GM21825 (cell line): ENCODE measurements around the gene RHNO1.

Source experiments
- ATAC-seq: cut with Tn5 transposase; IDR thresholded peaks from one replicate; pipeline ENCODE4 v1.9.1; 2021; ENCODE audit warnings: mild to moderate bottlenecking, moderate library complexity; ENCODE audit not compliant: unreplicated experiment

RHNO1 gene, protein sequence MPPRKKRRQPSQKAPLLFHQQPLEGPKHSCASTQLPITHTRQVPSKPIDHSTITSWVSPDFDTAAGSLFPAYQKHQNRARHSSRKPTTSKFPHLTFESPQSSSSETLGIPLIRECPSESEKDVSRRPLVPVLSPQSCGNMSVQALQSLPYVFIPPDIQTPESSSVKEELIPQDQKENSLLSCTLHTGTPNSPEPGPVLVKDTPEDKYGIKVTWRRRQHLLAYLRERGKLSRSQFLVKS

DNA sequence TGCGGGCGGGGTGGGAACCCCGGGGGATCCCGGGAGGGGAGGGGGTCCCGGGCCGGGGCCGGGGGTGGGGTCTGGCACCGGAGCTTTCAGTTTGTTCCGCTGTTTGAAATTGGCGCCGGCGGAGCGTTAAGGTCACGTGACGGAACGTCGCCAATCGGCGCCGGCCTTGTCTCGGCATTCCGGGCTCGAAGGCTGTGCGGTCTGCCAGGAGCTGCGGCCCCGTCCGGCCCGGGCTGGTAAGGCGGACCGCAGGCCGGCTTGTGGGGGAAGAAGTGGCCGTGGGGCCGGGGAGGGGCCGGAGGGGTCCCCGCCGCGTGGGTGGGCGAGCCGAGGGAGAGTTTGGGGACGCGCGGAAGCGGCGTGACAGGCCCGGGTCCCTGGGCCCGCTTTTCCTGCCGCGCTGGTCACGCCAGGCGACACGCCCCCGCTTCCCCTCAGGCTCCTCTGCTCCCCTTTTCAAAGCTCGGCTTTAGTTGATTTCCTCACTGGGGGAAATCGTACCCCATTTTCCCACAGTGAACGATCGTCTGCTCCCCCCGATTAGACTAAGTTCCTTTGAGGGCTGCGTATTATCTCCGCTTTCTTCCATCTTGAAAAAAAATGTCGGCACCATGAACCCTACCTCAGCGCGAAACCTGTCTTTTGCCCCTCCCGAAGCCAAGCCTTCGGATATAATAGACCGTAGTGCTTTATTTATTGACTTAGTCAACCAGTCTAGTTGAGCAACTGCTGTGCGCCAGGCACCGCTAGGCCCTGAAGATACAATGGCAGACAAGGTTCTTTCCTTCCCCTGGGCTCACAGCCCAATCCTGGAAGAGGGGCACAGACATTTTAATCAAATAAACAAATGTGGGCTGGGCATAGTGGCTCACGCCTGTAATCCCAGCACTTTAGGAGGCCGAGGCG is at the start of gene RHNO1, which contains the start of gene FOXM1:
Gene RHNO1 (plus strand): TSS at position 177 of the 906 bp plus-strand sequence. CDS start 8,144 bp downstream, outside the sequence.
Gene FOXM1 (minus strand): TSS at position 128 of the 906 bp plus-strand sequence. CDS start 2,696 bp downstream, outside the sequence.
- ATAC-seq, result peak; percentile 72

DNA sequence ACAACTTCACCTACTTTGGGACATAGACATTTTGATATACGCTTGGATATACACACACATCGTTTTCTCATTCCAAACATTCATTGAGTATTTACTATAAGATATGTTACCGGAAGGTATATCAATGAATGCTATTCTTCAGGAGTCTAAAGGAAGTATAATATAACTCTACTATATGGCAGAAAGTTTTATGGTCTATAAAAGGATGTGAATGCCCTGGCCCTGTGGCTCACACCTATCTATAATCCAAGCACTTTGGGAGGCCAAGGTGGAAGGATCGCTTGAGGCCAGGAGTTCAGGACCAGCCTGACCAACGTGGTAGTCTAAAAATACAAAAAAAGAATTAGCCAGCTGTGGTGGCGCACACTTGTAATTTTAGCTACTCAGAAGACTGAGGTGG is 47.7 kb upstream of the RHNO1 start:
- no peak for ATAC-seq

DNA sequence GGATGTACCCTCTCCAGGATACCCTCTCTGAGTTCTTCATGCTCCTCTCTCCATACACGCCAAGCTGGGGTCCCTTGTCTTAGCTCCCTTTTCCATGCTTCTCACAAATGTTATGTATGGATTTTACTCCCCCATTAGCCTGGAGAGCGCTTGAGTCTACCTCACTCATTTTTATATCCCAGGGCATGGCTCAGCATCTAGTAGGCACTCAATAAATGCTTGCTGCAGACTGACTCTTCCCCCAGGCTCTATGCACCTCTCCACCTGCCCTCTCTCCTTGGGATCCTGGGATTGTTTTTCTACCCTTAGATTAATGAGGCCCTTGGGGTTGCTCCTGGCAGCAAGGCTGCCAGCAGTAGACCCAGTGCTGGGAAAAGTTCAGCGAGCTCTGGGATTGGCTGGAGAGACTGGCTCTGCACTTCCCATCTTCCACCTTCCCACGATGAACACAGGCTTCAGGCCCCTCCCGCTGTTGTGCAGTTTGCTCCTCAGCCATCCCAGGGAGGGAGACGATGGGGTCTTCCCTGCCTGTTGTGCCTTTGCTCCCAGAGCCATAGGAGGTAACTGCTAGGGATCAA is 44.4 kb upstream of the RHNO1 start:
- ATAC-seq, result no peak

DNA sequence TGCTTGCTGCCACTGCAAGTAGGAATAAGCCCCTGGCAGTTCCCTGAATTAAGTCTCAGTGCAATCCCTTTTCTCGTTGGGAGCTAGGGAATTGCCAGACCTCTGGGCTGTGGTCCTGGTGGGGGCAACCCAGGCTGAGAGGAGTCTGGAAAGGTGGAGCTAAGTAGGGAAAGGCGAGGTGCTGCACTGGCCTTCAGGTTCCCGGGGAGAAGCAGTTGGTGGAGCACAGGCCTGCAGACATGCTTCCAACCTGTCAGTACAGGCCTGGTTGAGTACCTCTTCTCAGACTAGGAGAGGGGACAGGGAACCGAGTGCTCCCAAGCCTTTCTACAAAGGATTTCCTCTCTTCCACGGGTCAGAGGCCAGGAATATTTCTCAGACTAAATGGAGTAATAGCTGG is 43.7 kb upstream of the RHNO1 start:
- ATAC-seq, result no peak

DNA sequence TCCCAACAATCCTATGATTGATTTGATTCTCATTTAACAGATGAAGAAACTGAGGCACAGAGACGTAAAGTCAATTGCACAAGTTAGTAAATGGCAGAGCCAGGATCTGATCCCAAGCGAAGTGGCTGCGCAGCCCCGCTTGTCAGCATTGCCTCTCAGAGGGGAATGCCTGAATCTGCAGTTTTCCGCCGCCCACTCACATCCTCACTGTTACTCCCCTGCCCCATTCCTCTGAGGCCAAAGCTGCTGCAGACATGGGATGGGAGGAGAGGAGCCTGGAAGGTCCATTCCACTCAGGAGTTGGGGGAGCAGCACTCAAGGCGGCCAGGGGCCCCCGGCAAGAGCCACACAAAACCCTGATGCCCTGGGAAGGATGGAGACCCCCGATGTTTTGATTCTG is 43.2 kb upstream of the RHNO1 start:
- ATAC-seq, result no peak

DNA sequence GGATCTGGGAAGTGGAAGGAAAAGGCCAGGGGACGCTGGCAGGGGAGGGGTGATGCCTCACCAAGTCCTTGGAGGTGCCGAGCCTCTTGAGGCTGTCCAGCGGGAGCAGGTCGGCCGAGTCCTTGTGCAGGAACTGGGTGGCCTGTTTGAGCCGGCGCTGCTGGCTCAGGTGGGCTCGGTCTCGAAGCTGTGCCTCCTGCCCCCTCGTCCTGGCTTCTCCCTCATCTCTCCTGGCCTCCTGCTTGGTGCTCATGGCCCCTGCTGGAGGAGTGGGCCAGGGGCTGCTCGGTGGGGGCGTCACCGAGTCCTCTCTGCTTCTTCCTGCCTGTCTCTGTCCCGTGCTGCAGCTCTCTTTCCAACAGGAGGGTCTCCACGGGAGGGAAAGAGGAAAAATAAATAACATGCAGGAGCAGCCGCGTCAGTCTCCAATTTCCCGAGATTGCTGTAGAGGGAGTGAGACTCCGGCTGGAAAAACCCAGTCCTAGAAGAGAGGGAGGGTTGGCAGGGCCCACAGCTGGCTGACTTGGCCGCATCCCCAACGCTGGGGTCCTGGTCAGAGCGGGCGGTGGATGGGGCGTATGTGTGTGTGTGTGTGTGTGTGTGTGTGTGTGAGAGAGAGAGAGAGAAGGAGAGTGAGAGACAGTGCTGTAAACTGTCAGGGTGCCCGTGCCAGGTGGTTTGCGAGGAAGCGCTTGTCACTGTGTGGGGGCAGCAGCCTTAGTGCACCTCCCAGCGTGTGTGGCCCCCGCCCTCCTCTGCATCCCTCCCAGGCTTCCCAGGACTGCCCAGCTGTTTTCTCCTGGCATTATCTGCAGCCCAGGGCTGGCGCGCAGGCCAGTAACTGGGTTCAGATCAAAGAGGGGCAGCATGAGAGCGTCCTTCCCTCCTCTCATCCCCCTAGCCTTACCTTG is 42.2 kb upstream of the RHNO1 start, which contains the start of gene NRIP2:
Gene NRIP2 (minus strand): TSS at position 455 of the 911 bp plus-strand sequence. CDS start 52 bp downstream, at position 403.
- ATAC-seq, result no peak

DNA sequence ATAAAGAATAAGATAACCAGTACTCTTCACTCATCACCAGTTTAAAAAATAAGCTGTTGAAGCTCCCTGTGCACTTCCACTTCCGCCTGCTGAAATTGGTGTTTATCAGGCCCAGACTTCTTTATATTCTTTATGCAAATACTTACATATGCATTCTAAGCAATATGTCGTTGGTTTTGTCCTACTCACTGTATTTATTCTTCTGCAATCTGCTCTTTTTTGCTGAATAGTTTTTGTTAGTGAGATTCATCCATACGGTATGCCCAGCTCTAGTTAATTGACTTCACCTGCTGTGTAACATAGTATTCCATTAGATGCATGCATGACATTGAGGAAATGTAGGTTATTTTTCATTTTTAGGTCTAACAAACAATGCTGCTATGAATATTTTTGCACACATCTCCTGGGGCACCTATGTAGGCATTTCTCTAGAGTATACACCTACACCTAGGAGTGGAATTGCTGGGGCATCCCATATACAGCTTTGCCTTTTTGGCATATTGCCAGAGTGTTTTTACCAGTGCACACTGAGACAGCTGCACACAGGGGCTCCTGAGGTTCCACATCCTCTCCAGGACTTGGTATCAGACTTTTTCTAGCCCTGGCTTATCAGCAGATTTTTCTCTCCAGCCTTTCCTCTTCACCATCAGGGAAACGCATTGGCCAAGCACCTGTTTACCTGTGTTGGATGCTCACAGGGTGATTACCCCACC is 41.2 kb upstream of the RHNO1 start:
- no peak for ATAC-seq

DNA sequence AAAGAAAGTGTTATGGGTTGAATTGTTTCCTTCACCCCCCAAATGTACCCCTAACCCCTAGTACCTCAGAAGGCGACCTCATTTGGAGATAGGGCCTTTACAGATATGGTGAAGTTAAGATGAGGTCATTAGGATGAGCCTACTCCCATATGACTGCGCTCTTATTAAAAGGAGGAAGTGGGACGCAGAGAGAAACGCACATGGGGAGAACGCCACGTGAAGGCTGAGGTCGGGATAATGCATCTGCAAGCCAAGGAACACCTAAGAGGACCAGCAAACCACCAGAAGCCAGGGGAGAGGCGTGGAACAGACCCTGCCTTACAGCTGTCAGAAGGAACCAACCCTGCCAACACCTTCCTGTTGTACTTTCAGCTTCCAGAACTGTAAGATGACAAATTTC is 40.4 kb upstream of the RHNO1 start:
- ATAC-seq, result no peak

DNA sequence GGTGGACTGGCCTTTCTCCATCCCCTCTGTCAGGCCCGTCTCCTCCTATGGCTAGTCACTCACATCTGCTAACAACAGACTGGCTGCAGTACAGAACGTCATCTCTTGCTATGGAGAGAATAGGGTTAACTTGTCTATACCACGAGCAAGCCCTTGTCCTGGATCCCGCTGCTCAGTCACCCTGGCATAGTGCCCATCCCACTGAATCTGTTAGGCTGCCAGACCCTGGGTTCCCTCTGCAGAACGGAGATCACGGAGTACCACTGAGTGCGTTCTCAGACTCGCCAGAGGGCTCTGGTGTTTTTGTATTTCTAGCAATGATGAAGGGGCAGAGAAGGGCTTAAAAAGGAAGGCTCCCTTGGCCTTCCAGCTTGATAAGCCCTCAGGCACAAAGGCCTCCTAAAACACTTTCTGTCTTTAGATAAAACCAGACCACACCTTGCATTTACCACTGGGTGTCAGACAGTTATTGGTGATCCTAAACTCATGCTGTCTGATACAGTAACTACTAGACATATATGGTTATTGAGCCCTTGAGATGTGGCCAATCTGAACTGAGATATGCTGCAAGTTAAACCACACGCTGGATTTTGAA is 35.9 kb upstream of the RHNO1 start:
- ATAC-seq, result no peak

DNA sequence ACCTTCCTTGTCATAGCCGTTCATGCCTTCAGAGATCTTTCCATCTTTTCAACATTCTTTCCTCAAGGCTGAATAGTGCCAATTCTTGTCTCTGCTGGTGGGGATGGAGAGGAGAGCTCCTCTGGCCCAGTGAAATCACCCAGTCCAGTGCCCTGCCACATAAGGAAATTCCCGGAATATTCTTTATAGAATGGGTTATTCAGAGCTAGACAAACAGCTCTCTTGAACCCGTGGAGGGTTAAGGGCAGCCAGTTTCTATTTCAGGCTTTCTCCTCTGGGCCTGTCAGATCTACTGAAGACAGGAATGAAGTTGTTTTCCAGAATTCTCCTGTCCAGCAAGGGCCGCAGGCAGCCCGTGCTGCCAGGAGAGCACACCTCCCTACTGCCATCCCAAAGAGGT is 34.1 kb upstream of the RHNO1 start:
- ATAC-seq, result no peak

DNA sequence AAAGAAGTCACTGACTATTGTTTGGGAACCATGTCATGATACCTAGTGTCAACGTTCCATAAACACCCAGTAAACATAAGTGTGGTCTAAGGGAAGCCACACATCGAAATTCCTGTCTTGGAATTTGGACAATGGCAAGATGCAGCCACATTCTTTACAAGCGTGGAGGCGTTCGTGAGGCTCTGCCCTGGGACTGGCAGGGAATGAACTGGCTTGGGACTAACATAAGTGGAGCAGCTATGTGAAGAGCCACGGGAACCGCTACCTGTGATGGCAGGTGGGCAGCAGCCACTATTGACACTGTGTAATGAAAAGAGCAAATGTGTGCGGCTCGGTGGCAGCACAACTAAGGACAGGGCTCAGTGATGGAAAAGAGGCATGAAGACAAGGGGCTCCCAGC is 32.2 kb upstream of the RHNO1 start:
- no peak for ATAC-seq

DNA sequence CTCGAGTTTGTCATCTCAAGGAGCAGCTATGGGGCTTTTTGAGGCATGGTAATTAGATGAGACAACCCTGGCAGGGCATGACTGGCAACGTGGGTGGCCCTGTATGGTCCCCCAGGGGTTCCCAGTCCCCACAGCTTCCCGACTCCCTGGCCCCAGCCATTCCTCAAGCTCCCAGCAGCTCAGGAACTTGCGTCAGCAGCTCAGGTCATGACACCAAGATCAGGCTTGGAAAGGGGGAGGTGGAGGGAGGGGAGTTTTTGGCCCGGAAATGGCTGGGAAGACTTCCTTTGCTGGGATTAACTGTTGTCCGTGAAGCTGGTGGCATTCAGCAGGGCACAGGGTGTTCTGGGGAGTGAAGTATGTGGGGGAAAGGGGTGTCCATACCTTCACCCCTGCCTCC is 31.7 kb upstream of the RHNO1 start:
- no peak for ATAC-seq

DNA sequence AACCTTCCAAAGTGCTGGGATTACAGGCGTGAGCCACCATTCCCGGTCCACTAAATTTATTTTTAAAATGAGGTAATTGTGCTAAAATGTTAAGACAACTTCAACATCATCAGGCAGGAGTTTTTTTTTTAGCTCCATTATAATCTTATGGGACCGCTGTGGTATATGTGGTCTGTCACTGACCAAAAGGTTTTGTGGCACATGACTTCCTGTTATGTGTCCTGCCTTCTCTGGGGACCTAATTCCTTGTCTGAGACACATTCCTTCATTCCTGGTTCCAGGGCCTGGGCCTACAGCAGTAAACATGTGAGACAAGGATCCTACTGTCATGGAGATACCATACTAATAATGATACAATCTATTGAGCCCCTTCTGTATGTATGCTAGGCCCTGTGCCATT is 25.1 kb upstream of the RHNO1 start:
- no peak for ATAC-seq

DNA sequence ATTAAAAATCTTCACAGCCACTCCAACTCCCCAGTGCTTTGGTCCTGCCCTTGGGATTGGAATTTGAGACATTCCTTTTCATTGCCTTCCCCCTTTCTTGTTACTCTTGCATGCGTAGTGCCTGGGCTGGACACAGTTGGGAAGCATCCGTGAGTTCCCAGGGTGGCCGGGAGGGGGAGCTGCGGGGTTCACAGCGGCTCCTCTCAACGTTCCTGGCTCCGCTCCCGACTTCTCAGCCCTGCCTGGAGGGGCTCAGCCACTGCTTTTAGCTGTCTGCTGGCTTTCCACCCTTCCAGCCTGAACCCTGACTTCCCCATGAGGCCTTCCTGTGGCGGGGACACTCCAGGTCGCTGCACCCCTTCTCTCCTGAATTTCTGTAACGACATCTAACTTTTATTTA is 23.4 kb upstream of the RHNO1 start:
- no peak for ATAC-seq

DNA sequence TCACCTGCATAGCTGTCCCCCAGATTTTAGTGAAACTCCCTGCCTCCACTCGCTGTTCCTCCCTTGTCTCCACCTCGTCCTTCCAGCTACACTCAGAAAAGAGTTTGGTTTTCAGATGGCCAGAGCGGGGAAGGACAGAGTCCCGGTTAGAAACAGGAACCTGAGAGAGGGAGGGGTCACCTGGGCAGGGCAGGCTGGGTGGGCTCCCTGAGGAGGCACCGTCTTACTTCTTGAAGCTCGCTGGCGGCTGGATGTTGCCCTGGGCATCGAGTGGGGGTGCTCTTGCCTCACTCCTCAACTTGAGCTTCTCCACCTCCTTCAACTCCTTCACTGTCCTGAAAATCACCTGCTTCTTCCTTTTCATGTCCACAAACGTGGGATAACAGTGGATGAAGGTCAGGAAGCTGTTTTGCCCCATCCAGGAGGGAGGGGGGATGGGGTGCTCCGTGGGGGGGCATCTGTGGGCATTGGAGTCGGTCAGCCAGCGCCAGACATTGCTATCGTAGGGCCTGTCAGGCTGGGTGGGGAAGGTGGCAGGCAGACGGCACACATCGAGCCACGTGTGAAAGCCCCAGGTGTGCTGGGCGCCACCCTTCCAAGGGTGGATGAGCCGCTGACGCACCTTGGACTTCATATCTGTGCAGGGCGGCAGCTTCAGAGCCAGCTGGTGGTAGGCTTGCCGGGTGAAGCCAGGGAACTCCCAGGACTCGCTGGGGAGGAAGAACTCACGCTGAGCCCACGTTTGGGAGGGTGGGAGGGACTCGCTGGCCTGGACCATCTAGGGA is 22.2 kb upstream of the RHNO1 start:
- ATAC-seq, result no peak

DNA sequence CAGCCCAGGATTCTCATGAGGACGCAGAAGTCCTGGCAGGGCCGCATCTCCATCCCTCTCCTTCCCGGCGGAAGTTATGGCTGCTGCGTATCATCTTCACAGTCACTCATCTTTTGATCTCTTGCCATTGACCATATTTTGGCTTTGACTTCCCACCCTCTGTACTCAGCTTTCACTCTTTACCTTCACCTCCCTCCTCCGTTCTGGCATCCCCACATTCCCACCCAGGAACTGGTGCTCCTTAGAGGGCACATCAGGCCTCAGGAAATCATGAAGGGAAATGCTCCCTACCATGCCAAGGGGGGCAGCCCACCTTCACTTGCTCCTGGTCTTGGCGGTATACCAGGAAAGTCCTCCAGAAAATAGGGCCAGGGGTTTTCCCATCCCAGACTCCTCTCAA is 21.5 kb upstream of the RHNO1 start:
- no peak for ATAC-seq

DNA sequence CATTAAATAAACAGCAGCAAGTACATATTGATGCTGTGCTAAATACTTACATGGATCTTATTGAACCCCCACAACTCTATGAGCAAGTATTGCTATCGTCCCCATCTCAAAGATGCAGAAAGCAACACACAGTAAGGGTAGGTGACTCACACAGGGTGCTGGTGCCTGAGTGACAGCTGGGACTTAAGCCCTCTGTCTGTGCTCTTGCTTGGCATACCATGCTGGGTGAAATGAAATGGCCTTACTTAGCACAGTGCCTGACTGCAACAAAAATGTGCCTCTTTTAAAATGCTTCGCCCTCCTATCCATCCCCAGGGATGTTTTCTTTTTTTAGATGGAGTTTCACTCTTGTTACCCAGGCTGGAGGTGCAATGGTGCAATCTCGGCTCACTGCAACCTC is 21.0 kb upstream of the RHNO1 start:
- no peak for ATAC-seq

DNA sequence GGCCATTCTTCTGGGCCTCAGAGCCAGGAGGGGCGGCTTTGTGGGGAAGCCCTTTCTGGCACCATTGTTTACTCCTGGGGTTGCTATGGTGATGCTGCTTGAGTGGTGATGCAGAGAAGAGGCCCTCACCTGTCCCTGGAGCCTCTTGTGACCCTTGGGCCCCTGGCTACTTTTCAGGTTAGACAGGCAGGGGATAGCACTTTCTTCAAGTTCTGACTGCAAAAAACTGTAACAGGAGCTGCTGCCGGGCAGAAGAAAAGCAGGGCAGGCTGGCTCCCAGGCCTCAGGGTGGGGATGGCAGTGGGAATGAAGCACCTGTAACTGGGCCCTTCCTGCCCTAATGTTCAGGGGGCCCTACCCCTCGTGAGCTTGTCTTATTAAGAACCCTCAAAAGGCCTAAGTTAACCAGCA is 20.0 kb upstream of the RHNO1 start, which contains the start of gene TEX52:
Gene TEX52 (minus strand): TSS at position 19 of the 411 bp plus-strand sequence. CDS start 13 bp downstream, at position 6.
- no peak for ATAC-seq

DNA sequence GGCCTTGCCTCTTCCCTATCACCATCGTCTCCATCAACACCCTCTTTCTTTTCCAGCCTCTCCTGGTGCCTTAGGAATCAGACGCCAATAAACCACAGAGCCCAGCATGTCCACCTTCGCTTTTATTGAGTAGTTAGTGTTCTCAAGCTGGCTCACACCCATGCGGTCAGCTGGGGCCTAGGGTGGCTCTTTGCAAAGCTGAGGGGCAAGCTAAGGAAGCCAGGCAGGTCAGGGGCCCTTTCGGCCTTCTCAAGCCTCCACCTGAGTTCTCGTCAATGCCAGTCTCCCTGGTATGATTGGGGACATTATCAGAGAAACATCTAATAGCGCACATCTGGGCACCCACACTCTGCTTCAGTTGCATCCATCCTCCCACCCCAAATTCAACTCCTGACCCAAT is 19.4 kb upstream of the RHNO1 start:
- no peak for ATAC-seq
